CD1c-positive myeloid dendritic cell (primary cell): ENCODE data around the gene TRIM73.
"Not testable (repeated sequence)": the region's sequence is repeated elsewhere in the genome, so short reads cannot be mapped to it uniquely, and the experiment has no call there.

Experiments used
- DNase-seq: peaks from one replicate; pipeline ENCODE4 v3.0.0-alpha.2; 2016; ENCODE audit errors: extremely low spot score

Gene TRIM73

DNA sequence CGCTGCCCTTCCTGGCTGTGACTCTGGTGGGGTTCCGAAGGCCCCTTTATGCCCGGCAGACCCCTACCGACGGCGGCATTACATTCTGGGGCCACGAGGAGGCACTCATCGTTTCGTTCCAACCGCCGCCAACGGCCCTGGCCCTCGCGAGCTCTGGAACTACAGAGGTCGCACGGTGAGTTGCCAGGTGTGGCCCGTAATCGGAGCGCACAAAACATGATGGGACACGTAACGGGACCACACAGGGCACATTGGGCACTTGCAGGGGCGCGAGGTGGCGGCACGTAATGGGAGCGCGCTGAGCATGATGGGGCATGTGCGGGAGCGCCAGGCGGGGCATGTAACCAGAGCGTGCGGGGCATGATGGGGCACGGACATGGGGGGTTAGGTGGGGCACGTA lies at the start of gene TRIM73:
TSS of gene TRIM73 (plus strand) at position 301 of the 400 bp plus-strand sequence. CDS start 3,305 bp downstream, outside the sequence.
- not testable (repeated sequence) for DNase-seq

DNA sequence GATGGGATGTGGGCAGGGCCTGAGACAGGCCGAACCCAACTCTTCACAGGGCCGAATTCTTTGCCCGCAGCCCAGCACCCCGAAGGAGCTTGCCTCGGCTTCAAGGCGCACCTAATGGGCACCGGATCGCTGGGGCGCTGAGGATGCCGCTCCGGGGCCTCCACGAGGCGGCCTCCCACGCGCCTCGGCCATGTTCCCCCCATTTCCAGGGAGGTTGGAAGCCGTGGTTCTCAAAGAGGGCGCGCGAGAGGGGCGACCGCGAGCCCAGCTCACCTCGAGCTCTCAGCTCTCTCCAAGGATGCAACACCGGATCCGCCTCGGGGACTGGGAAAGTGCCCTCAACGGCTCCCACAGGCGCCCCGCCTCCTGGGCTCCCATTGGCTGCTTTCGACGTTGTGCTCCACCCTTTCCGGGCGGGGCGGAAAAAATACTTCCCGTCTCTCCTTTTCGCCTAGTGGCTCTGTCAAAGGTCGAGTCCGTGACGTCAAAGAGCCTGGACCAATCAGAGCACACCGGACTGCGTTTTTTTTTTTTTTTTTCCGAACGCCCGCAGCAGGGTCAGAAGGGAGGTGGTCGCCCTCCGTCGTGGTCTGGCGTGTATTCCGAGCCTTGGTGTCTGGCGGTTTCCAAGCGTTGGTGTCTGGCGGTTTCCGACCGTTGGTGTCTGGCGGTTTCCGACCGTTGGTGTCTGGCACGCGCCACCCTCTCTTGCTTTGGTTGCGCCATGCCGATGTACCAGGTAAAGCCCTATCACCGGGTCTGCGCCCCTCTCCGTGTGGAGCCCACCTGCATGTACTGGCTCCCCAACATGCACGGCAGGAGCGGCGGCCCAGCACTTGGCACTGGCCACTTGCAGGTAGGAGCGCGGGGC lies 36.5 kb upstream of the TRIM73 start:
- peak; percentile 12 for DNase-seq

DNA sequence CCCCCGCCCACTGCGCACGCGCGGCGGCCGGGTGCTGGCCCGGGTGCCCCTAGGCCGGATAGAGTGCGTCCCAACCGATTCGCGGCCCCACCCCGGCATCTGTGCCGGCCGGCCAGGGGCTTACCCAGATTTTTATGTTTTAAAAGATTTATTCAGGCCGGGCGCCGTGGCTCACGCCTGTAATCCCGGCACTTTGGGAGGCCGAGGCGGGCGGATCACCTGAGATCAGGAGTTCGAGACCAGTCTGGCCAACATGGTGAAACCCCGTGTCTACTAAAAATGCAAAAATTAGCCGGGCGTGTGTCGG lies 35.9 kb upstream of the TRIM73 start:
- DNase-seq: not testable (repeated sequence)

DNA sequence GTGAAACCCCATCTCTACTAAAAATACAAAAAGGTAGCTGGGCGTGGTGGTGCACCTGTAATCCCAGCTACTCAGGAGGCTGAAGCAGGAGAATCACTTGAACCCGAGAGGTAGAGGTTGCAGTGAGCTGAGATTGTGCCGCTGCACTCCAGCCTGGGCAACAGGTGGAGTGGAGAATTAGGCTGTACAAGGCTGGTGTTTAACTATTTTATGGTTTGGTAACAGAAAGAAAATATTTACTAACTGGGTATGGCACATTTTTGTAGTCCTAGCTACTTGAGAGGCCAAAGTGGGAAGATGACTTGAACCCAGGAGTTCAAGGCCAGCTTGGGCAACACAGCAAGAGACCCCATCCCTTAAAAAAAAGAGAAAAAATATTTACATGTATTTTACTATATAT lies 31.4 kb upstream of the TRIM73 start:
- not testable (repeated sequence) for DNase-seq

DNA sequence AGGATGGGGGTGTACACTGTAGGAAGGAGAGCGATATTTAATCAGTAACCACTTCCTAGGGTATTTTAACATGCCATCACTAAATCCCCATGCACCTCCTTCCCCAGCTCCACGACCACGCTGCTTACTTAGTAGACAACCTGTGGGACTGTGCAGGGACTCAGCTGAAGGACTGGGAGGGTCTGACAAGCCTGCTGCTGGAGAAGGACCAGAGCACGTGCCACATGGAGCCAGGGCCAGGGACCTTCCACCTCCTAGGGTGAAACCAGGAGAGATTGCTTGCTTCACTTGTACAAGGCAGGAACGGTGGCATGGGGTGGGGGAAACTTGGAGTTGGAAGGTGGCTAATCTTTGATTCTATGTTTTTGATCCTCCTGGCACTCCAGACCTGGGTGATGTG lies 28.8 kb upstream of the TRIM73 start:
- DNase-seq: not testable (repeated sequence)

DNA sequence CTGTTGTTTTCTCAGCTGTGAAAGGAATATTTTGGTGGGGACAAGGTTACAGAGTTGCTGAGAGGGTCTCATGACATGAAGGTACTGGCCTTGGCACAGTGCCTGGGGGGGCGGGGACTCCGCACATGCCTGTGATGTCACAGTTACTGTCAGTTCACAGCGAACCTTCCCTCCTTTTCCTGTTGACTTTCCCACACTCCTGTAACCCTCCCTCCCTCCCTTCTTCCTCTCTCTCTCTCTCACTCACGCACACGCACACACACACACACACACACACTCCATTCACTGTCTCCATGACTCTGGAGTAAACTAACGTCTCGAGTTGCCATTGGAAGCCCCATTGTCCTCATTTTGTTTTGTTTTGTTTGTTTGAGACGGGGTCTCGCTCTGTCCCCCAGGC lies 28.1 kb upstream of the TRIM73 start:
- DNase-seq: not testable (repeated sequence)

DNA sequence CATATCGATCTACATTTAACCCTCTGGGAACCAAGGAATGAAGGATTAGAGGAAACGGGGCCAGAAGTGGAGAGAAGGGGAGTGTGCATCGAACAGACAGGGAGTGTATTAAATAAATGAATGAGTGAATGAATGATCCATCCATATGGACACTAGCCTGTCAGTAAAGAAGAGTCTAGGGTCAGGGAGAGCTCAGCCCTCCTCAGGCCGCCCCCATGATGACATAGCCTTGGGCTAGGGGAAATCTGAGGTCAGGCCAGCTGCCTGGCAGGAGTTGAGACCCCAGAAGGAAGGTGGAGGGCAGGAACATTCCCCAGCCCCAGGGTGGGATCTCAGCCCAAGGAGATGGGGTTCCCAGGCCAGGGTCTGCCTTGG lies 21.3 kb upstream of the TRIM73 start:
- not testable (repeated sequence) for DNase-seq

DNA sequence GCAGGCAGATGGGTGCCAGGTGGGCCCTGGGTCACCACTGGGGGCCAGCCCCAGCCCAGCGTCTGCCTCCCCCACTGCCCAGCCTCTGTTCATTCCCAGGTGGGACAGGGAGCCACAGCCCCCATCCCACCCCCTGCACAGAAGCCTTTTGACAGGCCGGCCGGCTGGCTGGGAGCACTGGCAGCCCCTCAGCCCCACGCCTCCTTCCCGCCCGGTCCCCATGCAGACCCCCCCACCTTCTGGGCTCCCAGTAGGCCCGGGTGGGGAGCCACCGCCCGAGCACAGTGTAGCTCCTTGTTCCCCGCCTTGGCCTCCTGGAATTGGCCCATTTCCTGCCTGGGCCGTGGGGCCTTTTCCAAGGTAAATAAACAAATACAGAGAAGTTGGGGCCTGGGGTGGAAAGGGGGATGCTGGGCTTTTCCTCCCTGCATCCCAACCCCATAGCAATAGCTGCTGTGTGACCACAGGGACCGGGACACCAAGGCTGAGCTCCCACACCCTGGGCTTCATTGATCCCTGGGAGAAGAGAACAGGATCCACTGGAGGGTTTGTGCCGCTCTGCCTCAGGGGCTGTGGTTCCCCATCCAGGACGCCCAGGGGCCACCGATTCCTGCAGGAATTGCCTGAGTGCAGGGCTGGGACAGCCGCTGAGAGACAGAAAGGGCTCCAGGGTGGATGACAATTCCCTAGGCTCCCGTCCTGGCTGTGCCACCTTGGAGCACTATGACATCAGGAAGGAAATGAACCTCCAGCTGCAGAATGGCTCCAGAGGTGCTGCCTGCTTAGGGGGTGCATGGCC lies 20.7 kb upstream of the TRIM73 start:
- DNase-seq: not testable (repeated sequence)

DNA sequence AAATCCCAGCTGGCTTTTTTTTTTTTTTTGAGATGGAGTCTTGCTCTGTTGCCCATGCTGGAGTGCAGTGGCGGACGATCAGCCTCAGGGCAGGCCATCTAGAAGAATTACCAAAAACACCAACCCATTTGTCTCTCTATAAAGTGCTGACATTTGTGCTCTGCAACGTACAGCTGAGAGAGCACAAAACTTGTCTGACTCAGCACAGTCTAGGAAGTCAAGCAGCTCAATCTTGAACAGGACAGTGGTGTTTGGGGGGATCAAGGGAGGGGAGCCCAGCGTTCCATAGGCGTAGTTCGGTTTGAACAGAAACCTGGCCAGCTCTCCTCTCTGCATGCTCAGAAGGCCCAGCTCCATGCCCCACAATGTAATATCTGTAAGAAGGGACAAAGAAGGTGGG lies 2.2 kb upstream of the TRIM73 start:
- not testable (repeated sequence) for DNase-seq

DNA sequence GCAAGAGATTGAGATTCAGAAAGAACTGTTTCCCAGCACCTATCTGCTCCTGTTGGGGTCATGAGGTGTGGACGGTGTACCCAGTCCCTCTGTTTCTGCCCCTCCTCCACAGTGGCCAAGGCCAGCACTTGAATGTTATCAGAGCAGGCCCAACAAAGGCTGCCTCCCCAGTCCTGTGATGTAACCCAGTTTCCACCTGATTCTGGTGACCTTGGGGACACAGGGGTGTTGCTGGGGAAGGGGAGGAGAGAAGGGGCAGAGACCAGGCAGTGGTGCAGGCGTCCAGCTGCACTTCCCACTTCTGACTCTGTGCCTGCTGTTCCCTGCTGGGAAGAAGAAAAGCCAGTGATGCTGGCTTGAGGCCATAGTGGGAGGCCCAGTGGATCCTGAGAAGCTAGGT lies 2.4 kb downstream of the TRIM73 start:
- not testable (repeated sequence) for DNase-seq

DNA sequence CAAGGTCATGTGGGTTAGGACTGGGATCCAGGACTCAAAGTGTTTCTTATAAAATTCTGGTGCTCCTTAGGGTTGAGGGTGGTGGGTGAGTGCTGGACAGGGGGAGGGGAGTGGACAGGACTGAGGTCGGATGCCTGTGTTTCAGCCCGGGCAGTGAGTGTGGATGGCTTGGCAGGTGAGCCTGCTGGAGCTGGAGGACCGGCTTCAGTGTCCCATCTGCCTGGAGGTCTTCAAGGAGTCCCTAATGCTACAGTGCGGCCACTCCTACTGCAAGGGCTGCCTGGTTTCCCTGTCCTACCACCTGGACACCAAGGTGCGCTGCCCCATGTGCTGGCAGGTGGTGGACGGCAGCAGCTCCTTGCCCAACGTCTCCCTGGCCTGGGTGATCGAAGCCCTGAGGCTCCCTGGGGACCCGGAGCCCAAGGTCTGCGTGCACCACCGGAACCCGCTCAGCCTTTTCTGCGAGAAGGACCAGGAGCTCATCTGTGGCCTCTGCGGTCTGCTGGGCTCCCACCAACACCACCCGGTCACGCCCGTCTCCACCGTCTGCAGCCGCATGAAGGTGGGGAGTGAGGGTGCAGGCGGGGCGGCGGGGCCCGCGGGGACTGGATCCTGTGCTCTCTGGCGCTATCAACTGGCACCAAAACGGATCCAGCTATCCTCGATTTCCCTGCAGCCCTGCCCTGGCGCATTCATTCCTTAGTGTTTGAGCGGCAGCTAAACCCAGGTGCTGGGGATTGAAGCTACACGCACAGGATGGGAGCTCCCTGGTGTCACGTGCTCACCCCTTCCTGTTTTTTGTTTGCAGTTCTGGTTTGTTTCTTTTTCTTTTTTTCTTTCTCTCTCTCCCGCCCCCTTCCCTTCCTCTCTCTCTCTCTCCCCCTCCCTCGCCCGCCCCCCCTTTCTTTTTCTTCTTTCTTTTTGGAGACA lies 3.6 kb downstream of the TRIM73 start:
- DNase-seq: not testable (repeated sequence)

DNA sequence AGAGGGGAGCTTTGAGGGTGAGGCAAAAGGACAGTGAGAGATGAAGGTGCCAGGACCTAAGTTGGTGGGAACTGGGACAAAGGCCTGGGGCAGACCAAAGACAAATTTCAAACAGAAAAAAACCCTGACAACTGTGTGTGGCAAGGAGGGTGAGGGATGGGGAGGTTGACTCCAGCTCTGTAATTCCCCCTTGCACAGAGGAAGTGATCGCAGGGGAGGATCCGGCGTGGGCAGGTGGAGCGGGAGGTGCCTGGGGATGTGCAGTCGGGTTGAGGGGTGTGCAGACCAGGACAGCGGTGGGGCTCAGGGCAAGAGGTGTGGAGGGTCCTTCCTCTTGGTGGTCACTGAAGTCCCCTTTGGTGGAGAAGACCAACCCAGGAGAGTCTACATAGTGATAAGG lies 5.1 kb downstream of the TRIM73 start:
- DNase-seq: not testable (repeated sequence)

DNA sequence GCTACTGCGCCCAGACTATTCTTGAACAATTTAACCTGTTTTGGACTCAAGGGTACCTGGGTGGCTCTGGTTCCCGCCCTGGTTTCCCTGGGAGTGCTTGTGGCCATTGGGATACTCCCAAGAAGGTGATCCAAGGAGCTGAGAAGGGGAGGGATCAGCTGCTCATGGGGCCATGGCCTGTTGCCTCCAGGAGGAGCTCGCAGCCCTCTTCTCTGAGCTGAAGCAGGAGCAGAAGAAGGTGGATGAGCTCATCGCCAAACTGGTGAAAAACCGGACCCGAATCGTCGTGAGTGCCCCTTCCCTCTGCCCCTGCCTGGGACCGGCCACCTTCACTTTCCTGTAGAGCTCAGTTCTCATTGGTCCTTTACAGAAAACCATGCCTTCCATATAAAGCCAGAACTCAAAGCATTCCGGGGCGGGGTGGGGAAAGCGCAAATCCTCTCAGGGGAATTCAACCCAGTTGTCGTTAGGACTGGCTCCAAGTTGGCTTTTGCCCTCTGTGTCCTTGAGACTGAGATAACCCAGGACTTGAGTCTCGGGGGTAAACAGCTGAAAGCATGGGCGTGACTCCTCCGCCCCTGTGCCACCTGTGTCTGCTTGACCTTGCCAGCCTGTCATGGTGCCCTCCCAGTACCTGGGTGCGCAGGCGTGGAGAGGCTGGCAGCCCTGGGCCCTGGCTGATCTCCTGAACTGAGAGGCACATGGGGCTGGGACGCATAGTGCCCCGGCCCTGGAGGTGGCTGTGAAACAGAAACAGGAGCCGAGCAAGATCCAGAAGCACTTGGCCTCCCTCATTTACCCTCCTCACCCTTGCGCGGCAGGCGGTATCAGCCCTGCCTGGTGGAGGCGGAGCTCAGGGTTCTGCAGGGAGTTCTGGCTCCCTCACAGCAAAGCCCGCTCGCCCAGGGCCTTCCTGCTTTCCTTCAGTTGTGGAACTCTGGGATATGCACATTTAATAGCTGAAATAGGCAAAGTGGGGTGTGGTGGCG lies 8.3 kb downstream of the TRIM73 start:
- DNase-seq: not testable (repeated sequence)

DNA sequence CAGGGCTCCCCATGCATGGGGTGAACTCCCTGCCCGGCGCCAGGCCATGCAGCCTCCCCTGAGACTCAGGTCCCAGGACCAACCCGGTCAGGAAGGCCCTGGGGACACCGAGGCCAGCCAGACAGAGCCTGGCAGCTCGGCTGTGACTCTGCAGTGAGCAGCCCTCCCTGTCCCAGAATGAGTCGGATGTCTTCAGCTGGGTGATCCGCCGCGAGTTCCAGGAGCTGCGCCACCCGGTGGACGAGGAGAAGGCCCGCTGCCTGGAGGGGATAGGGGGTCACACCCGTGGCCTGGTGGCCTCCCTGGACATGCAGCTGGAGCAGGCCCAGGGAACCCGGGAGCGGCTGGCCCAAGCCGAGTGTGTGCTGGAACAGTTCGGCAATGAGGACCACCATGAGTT lies 9.2 kb downstream of the TRIM73 start:
- DNase-seq: not testable (repeated sequence)

DNA sequence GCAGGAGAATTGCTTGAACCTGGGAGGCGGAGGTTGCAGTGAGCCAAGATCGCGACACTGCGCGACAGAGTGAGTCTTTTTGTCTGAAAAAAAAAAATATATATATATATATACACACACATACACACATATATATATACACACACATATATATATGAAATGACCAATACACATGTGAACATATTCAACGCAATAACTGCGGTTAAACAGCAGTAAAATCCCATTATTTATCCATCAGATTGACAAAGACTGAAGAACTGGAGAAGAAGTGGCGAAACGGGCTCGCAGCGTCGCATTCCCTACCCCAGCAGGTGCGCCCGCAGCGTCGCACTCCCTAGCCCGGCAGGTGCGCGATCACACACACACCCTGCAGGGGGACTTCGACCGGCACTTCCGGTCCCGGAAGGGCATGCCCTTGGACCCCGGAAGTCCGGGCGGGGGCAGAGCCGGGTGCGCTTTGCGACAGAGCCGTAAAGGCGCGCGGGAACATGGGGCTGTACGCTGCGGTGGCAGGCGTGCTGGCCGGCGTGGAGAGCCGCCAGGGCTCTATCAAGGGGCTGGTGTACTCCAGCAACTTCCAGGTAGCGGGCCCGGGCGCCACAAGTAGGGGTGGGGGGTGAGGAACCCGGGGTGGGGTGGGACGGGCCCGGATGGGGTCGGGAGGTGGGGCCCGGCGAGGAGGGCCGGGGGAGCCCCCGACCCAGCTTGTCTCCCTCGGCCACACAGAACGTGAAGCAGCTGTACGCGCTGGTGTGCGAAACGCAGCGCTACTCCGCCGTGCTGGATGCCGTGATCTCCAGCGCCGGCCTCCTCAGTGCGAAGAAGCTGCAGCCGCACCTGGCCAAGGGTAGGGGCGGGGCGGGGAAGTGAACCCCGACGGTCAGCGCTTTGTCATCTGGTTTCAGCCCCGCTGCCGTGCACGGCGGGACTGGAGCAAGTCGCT lies 14.7 kb downstream of the TRIM73 start:
- not testable (repeated sequence) for DNase-seq

DNA sequence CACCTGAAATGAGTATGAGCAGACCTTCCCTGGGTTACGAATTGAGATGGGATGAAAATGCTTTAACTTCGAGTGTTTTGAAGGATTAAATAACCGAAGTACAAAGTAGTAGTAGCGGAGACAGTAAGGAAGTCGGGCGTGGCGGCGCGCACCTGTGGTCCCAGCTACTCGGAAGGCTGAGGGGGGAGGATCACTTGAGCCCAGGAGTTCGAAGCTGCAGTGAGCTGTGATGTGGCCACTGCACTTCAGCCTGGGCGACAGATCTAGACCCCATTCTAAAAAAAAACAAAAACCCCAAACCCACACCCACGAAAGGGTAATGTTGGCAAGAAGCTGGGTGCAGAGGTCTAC lies 15.4 kb downstream of the TRIM73 start:
- not testable (repeated sequence) for DNase-seq

DNA sequence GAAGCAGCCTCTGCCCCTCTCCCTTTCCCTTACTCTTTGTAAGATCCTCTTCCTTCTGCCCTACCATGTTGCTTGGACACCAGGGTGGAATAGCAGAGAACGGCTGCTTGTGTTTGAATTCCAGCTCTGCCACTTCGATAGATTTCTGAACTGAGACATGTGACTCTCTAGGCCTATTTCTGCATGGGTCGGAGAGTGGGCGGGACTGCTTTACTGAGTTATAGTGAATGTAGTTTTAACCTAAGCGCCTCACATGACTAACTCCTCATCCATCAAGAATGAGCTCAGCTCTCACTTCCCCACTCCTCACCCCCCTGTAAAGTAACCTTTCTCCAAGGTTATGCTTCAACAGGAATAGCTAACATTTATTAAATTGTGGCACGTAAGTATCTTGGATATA lies 18.8 kb downstream of the TRIM73 start:
- not testable (repeated sequence) for DNase-seq

DNA sequence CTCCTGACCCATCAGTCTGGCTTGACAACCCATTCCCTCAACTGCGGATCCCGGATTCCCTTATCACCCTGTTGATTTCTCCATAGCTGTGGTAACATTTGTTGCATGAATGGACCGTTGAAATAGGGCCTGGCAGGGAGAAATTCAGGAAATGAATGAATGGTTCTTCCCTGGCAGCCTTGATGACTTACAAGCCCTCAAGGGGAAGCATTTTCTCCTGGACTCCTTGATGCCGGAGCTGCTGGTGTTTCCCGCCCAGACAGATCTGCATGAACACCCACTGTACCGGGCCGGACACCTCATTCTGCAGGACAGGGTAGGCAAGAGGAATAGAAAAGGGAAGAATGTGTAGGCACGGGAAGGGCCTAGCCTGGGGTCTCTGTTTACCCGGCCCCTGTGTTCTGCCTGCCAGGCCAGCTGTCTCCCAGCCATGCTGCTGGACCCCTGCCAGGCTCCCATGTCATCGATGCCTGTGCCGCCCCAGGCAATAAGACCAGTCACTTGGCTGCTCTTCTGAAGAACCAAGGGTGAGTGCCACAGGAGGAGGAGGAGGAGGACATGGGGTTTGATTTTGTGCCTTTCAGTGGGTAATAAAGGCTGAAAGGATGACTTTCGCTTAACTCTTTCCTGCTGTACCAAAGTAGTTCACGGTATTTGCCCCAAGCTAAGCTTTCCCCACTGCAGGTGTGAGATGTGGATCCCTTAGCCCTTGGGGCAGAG lies 19.4 kb downstream of the TRIM73 start:
- DNase-seq: peak; percentile 36

DNA sequence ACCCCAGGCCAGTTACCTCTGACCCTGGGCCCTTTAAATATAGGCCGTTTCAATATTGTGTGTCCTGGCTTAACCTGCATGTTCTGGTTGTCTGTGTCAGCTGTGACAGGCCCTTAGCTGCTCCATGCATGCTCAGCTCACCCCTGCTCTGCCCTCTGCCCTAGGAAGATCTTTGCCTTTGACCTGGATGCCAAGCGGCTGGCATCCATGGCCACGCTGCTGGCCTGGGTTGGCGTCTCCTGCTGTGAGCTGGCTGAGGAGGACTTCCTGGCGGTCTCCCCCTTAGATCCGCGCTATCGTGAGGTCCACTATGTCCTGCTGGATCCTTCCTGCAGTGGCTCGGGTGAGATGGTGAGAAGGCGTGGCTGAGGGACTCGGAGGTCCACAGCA lies 20.0 kb downstream of the TRIM73 start:
- DNase-seq: not testable (repeated sequence)
